GM23338 (cell line): ENCODE measurements around the gene PLD1. TPM values are rescaled to one million over a fixed set of nuclear protein-coding genes. Genes with fewer than 3 reads are reported as not detected.

Experiments used
- ATAC-seq: fragments of 200-7000 bp; cut with Tn5 transposase; 3 replicates; pipeline ENCODE4 v1.9.1; 2020
- DNase-seq: peaks from one replicate; pipeline ENCODE4 v3.0.0-alpha.2; 2015; ENCODE audit warnings: low spot score
- H2AFZ ChIP-seq: fragments of 200-600 bp; sonication (generic); 2 replicates; pipeline ENCODE4 v1.8.0; 2016; ENCODE audit warnings: antibody characterized with exemption, mild to moderate bottlenecking, moderate library complexity
- H3F3A ChIP-seq: fragments of 200-600 bp; sonication (generic); replicated peaks from 2 replicates; pipeline ENCODE4 v1.8.0; 2017; ENCODE audit warnings: antibody characterized with exemption, mixed run types, low read depth
- H3K27ac ChIP-seq: fragments of 200-600 bp; sonication (generic); 2 replicates; pipeline ENCODE4 v1.6.1; 2016; ENCODE audit warnings: low read depth
- H3K27me3 ChIP-seq: fragments of 200-600 bp; sonication (generic); 2 replicates; pipeline ENCODE4 v1.8.0; 2016; ENCODE audit warnings: mild to moderate bottlenecking, mixed run types, moderate library complexity; ENCODE audit not compliant: insufficient read depth
- H3K36me3 ChIP-seq: fragments of 200-600 bp; sonication (generic); 2 replicates; pipeline ENCODE4 v1.8.0; 2016; ENCODE audit warnings: mild to moderate bottlenecking; ENCODE audit not compliant: insufficient read depth
- H3K4me1 ChIP-seq: fragments of 200-600 bp; sonication (generic); 2 replicates; pipeline ENCODE4 v1.8.0; 2016; ENCODE audit warnings: mild to moderate bottlenecking, moderate library complexity; ENCODE audit not compliant: insufficient read depth
- H3K4me2 ChIP-seq: fragments of 200-600 bp; sonication (generic); 2 replicates; pipeline ENCODE4 v1.7.1; 2017; ENCODE audit warnings: mixed run types
- H3K4me3 ChIP-seq: fragments of 200-600 bp; sonication (generic); 2 replicates; pipeline ENCODE4 v1.6.1; 2016; ENCODE audit warnings: mixed run types
- H3K79me2 ChIP-seq: fragments of 200-600 bp; sonication (generic); replicated peaks from 2 replicates; pipeline ENCODE4 v1.8.0; 2017; ENCODE audit warnings: mild to moderate bottlenecking; ENCODE audit not compliant: insufficient read depth
- H3K9me2 ChIP-seq: fragments of 200-600 bp; sonication (generic); 2 replicates; pipeline ENCODE4 v1.8.0; 2017; ENCODE audit not compliant: insufficient read depth
- H4K20me1 ChIP-seq: fragments of 200-600 bp; sonication (generic); replicated peaks from 2 replicates; pipeline ENCODE4 v1.8.0; 2017; ENCODE audit warnings: mild to moderate bottlenecking; ENCODE audit not compliant: insufficient read depth
- H3K27ac Mint-ChIP-seq: 2 replicates; pipeline ENCODE4 v1.8.0; 2020; ENCODE audit warnings: inconsistent platforms, mild to moderate bottlenecking, moderate library complexity, mixed read lengths
- H3K27me3 Mint-ChIP-seq: 3 replicates; pipeline ENCODE4 v1.8.0; 2022; ENCODE audit warnings: low read depth, mild to moderate bottlenecking, moderate library complexity, mixed read lengths, inconsistent platforms; ENCODE audit not compliant: insufficient read depth, poor library complexity
- H3K36me3 Mint-ChIP-seq: 3 replicates; pipeline ENCODE4 v1.8.0; 2021; ENCODE audit warnings: low read depth, mild to moderate bottlenecking, inconsistent platforms, moderate library complexity, mixed read lengths
- H3K4me1 Mint-ChIP-seq: 3 replicates; pipeline ENCODE4 v1.8.0; 2020; ENCODE audit warnings: mild to moderate bottlenecking, inconsistent platforms, mixed read lengths
- H3K4me3 Mint-ChIP-seq: 3 replicates; pipeline ENCODE4 v1.8.0; 2021; ENCODE audit warnings: moderate library complexity, mild to moderate bottlenecking, inconsistent platforms, mixed read lengths
- H3K9me3 Mint-ChIP-seq: 3 replicates; pipeline ENCODE4 v1.8.0; 2020; ENCODE audit warnings: moderate library complexity, mild to moderate bottlenecking, inconsistent platforms, mixed read lengths
- CREB1 ChIP-seq: fragments of 250-450 bp; sonication (Bioruptor Pico); IDR thresholded peaks from 2 replicates; pipeline ENCODE4 v1.5.0; 2020; ENCODE audit warnings: low read depth, mild to moderate bottlenecking, moderate library complexity
- EZH2phosphoT487 ChIP-seq: fragments of 200-600 bp; sonication (generic); IDR thresholded peaks from one replicate; pipeline ENCODE4 v1.8.1; 2018; ENCODE audit warnings: antibody characterized with exemption; ENCODE audit not compliant: unreplicated experiment
- JUNB ChIP-seq: IDR thresholded peaks from one replicate; pipeline ENCODE4 v1.6.1; 2016; ENCODE audit warnings: antibody characterized with exemption; ENCODE audit not compliant: unreplicated experiment
- NANOG ChIP-seq: IDR thresholded peaks from 2 replicates; pipeline ENCODE4 v1.6.1; 2016; ENCODE audit warnings: antibody characterized with exemption, borderline replicate concordance
- POLR2AphosphoS5 ChIP-seq: IDR thresholded peaks from 2 replicates; pipeline ENCODE4 v1.6.1; 2016; ENCODE audit warnings: antibody characterized with exemption, low read depth
- ZNF114 ChIP-seq: fragments of 250-450 bp; sonication (Bioruptor Pico); IDR thresholded peaks from 2 replicates; pipeline ENCODE4 v1.5.0; 2020; ENCODE audit warnings: mild to moderate bottlenecking, moderate library complexity
- ZNF331 ChIP-seq: fragments of 250-450 bp; sonication (Bioruptor Pico); IDR thresholded peaks from 2 replicates; pipeline ENCODE4 v1.5.0; 2020; ENCODE audit warnings: low read depth, mild to moderate bottlenecking, moderate library complexity
- polyA plus RNA-seq: library from polyadenylated mRNA; unstranded; fragments of >200 nt; fragmentation: Nextera tagmentation; extraction: Ambion mirVana; gene quantifications from 2 replicates; pipeline ENCODE4 v1.2.1, GENCODE V29; 2016
- total RNA-seq: library from RNA; depleted of rRNA; stranded (reverse); fragments of >200 nt; shearing (Covaris generic); gene quantifications from 2 replicates; pipeline ENCODE4 v1.2.3, GENCODE V29; 2014
- TF ChIP-seq, protein P1 (sequence below): IDR thresholded peaks from one replicate; pipeline ENCODE4 v1.6.1; 2018; ENCODE audit warnings: antibody characterized with exemption; ENCODE audit not compliant: unreplicated experiment
- TF ChIP-seq, protein P2 (sequence below): IDR thresholded peaks from 2 replicates; pipeline ENCODE4 v1.6.1; 2016; ENCODE audit warnings: antibody characterized with exemption
- TF ChIP-seq, protein P3 (sequence below): fragments of 250-450 bp; sonication (Bioruptor Pico); IDR thresholded peaks from 2 replicates; pipeline ENCODE4 v1.5.0; 2020; ENCODE audit warnings: mild to moderate bottlenecking, moderate library complexity

PLD1 gene
- total and polyA plus RNA-seq, 2 experiments from 2014 or later: 1.4 to 2.2 TPM

DNA sequence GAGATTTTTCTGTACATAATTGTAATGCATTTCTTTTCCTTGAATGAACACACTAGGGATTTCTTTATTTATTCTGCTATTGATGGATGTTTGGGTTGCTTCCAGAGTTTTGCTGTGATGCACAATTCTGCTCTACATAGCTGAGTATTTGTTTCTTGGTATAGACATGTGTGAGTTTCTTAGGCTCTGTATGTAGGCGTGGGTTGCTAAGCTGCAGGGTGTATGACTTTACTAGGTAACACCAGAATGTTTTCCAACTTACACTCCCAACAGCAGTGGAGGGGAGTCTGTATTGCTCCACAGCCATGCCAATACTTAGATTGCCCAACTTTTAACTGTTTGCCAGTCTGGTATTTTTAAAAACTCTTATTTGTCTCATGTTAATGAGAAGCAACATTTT is 194.6 kb downstream of the PLD1 start:
- H3K36me3 ChIP-seq: no peaks in the 10 kb centered on the region; the same call in 1 of the 2 replicates
- H2AFZ ChIP-seq: no peak overlapping the region
- no peaks in the 10 kb centered on the region for H3K9me2 ChIP-seq
- no peak overlapping the region for H3K4me3 ChIP-seq
- H4K20me1 ChIP-seq: no peaks in the 10 kb centered on the region
- ATAC-seq (no peak), DNase-seq (no peak)
- H3K4me2 ChIP-seq: no peak overlapping the region
- TF ChIP-seq, protein P1, sequence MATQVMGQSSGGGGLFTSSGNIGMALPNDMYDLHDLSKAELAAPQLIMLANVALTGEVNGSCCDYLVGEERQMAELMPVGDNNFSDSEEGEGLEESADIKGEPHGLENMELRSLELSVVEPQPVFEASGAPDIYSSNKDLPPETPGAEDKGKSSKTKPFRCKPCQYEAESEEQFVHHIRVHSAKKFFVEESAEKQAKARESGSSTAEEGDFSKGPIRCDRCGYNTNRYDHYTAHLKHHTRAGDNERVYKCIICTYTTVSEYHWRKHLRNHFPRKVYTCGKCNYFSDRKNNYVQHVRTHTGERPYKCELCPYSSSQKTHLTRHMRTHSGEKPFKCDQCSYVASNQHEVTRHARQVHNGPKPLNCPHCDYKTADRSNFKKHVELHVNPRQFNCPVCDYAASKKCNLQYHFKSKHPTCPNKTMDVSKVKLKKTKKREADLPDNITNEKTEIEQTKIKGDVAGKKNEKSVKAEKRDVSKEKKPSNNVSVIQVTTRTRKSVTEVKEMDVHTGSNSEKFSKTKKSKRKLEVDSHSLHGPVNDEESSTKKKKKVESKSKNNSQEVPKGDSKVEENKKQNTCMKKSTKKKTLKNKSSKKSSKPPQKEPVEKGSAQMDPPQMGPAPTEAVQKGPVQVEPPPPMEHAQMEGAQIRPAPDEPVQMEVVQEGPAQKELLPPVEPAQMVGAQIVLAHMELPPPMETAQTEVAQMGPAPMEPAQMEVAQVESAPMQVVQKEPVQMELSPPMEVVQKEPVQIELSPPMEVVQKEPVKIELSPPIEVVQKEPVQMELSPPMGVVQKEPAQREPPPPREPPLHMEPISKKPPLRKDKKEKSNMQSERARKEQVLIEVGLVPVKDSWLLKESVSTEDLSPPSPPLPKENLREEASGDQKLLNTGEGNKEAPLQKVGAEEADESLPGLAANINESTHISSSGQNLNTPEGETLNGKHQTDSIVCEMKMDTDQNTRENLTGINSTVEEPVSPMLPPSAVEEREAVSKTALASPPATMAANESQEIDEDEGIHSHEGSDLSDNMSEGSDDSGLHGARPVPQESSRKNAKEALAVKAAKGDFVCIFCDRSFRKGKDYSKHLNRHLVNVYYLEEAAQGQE: no peak
- TF ChIP-seq ZNF114 (no peak), CREB1 (no peak)
- TF ChIP-seq, protein P2, sequence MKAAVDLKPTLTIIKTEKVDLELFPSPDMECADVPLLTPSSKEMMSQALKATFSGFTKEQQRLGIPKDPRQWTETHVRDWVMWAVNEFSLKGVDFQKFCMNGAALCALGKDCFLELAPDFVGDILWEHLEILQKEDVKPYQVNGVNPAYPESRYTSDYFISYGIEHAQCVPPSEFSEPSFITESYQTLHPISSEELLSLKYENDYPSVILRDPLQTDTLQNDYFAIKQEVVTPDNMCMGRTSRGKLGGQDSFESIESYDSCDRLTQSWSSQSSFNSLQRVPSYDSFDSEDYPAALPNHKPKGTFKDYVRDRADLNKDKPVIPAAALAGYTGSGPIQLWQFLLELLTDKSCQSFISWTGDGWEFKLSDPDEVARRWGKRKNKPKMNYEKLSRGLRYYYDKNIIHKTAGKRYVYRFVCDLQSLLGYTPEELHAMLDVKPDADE: no peak
- no peaks in the 10 kb centered on the region for H3K4me1 ChIP-seq
- H3K27ac ChIP-seq: no peak overlapping the region
- no peaks in the 10 kb centered on the region for H3K79me2 ChIP-seq
- H3K9me3 Mint-ChIP-seq: peaks cover 3% of the 10 kb centered on the region; the same call in 1 of the 3 replicates
- no peaks in the 10 kb centered on the region for H3K4me1 Mint-ChIP-seq
- H3K27me3 Mint-ChIP-seq: peaks cover 2% of the 10 kb centered on the region
- no peaks in the 10 kb centered on the region for H3K27me3 ChIP-seq
- H3K36me3 Mint-ChIP-seq: no peaks in the 10 kb centered on the region
- no peak overlapping the region for H3K27ac Mint-ChIP-seq
- no peak overlapping the region for H3K4me3 Mint-ChIP-seq
- no peaks in the 10 kb centered on the region for H3F3A ChIP-seq

- ATAC-seq: no peak
- Mint-ChIP-seq H3K27ac (no peak overlapping the region), H3K4me1 (no peaks in the 10 kb centered on the region), H3K4me3 (no peak overlapping the region), H3K9me3 (peaks cover 3% of the 10 kb centered on the region; the same call in 1 of the 3 replicates), H3K36me3 (no peaks in the 10 kb centered on the region), H3K27me3 (peaks cover 2% of the 10 kb centered on the region)
- Histone ChIP-seq H3K4me1 (no peaks in the 10 kb centered on the region), H3K79me2 (no peaks in the 10 kb centered on the region), H3K9me2 (no peaks in the 10 kb centered on the region), H4K20me1 (no peaks in the 10 kb centered on the region), H3K4me2 (no peak overlapping the region), H3K27ac (no peak overlapping the region), H2AFZ (no peak overlapping the region), H3K4me3 (no peak overlapping the region), H3F3A (no peaks in the 10 kb centered on the region), H3K27me3 (no peaks in the 10 kb centered on the region), H3K36me3 (no peaks in the 10 kb centered on the region; the same call in 1 of the 2 replicates)
- DNase-seq: no peak
- TF ChIP-seq JUNB (no peak), ZNF331 (no peak), EZH2phosphoT487 (no peak), POLR2AphosphoS5 (no peak), CREB1 (no peak), NANOG (no peak), ZNF114 (no peak)
- TF ChIP-seq, protein P3, sequence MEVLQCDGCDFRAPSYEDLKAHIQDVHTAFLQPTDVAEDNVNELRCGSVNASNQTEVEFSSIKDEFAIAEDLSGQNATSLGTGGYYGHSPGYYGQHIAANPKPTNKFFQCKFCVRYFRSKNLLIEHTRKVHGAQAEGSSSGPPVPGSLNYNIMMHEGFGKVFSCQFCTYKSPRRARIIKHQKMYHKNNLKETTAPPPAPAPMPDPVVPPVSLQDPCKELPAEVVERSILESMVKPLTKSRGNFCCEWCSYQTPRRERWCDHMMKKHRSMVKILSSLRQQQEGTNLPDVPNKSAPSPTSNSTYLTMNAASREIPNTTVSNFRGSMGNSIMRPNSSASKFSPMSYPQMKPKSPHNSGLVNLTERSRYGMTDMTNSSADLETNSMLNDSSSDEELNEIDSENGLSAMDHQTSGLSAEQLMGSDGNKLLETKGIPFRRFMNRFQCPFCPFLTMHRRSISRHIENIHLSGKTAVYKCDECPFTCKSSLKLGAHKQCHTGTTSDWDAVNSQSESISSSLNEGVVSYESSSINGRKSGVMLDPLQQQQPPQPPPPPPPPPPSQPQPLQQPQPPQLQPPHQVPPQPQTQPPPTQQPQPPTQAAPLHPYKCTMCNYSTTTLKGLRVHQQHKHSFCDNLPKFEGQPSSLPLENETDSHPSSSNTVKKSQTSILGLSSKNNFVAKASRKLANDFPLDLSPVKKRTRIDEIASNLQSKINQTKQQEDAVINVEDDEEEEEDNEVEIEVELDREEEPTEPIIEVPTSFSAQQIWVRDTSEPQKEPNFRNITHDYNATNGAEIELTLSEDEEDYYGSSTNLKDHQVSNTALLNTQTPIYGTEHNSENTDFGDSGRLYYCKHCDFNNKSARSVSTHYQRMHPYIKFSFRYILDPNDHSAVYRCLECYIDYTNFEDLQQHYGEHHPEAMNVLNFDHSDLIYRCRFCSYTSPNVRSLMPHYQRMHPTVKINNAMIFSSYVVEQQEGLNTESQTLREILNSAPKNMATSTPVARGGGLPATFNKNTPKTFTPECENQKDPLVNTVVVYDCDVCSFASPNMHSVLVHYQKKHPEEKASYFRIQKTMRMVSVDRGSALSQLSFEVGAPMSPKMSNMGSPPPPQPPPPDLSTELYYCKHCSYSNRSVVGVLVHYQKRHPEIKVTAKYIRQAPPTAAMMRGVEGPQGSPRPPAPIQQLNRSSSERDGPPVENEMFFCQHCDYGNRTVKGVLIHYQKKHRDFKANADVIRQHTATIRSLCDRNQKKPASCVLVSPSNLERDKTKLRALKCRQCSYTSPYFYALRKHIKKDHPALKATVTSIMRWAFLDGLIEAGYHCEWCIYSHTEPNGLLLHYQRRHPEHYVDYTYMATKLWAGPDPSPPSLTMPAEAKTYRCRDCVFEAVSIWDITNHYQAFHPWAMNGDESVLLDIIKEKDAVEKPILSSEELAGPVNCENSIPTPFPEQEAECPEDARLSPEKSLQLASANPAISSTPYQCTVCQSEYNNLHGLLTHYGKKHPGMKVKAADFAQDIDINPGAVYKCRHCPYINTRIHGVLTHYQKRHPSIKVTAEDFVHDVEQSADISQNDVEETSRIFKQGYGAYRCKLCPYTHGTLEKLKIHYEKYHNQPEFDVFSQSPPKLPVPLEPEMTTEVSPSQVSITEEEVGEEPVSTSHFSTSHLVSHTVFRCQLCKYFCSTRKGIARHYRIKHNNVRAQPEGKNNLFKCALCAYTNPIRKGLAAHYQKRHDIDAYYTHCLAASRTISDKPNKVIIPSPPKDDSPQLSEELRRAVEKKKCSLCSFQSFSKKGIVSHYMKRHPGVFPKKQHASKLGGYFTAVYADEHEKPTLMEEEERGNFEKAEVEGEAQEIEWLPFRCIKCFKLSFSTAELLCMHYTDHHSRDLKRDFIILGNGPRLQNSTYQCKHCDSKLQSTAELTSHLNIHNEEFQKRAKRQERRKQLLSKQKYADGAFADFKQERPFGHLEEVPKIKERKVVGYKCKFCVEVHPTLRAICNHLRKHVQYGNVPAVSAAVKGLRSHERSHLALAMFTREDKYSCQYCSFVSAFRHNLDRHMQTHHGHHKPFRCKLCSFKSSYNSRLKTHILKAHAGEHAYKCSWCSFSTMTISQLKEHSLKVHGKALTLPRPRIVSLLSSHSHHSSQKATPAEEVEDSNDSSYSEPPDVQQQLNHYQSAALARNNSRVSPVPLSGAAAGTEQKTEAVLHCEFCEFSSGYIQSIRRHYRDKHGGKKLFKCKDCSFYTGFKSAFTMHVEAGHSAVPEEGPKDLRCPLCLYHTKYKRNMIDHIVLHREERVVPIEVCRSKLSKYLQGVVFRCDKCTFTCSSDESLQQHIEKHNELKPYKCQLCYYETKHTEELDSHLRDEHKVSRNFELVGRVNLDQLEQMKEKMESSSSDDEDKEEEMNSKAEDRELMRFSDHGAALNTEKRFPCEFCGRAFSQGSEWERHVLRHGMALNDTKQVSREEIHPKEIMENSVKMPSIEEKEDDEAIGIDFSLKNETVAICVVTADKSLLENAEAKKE (CRISPR knock-in tag): no peak
These were observed 195.0 kb downstream of the PLD1 start for GRCh38 chr3:171615281-171615680.
